ENCODE measurements around the gene RIMBP2.

RIMBP2 gene

GRCh38 chr12:130437555-130438242 is 278.4 kb downstream of the RIMBP2 start:
- DNase-seq, result no peak

GRCh38 chr12:130436741-130437501 is 279.2 kb downstream of the RIMBP2 start:
- DNase-seq, result no peak

- no peak for DNase-seq
These were observed 280.3 kb downstream of the RIMBP2 start for GRCh38 chr12:130435826-130436225.

GRCh38 chr12:130435331-130435730 is 280.8 kb downstream of the RIMBP2 start:
- no peak for DNase-seq

- DNase-seq, result no peak
These were observed 281.5 kb downstream of the RIMBP2 start for GRCh38 chr12:130434560-130434959.

- DNase-seq, result no peak
These were observed 282.3 kb downstream of the RIMBP2 start for GRCh38 chr12:130433834-130434233.

- DNase-seq, result no peak
These were observed 282.7 kb downstream of the RIMBP2 start for GRCh38 chr12:130433411-130433810.

- DNase-seq, result no peak
These were observed 284.9 kb downstream of the RIMBP2 start for GRCh38 chr12:130431176-130431575.

GRCh38 chr12:130429656-130430505 is 286.2 kb downstream of the RIMBP2 start:
- no peak for DNase-seq

GRCh38 chr12:130428116-130428515 is 288.0 kb downstream of the RIMBP2 start:
- DNase-seq, result no peak

- DNase-seq, result no peak
These were observed 288.7 kb downstream of the RIMBP2 start for GRCh38 chr12:130427381-130427887.

GRCh38 chr12:130425698-130426245 is 290.3 kb downstream of the RIMBP2 start:
- DNase-seq, result no peak

GRCh38 chr12:130424858-130425697 is 291.0 kb downstream of the RIMBP2 start:
- no peak for DNase-seq

GRCh38 chr12:130423991-130424857 is 291.9 kb downstream of the RIMBP2 start:
- no peak for DNase-seq

- no peak for DNase-seq
These were observed 293.0 kb downstream of the RIMBP2 start for GRCh38 chr12:130423136-130423535.

GRCh38 chr12:130422676-130423075 is 293.4 kb downstream of the RIMBP2 start:
- DNase-seq, result no peak

GRCh38 chr12:130421896-130422295 is 294.2 kb downstream of the RIMBP2 start:
- DNase-seq, result no peak

- DNase-seq, result no peak
These were observed 296.0 kb downstream of the RIMBP2 start for GRCh38 chr12:130420071-130420470.

- no peak for DNase-seq
These were observed 297.0 kb downstream of the RIMBP2 start for GRCh38 chr12:130419116-130419515.

- no peak for DNase-seq
These were observed 297.8 kb downstream of the RIMBP2 start for GRCh38 chr12:130418251-130418650.
